HFF-Myc (cell line): ENCODE data around the gene SLC17A9.

ENCODE experiments used
- DNase-seq: peaks from one replicate; pipeline ENCODE4 v3.0.0-alpha.2; 2011; ENCODE audit warnings: low read depth; ENCODE audit errors: extremely low read depth
- H3K4me3 ChIP-seq: replicated peaks from 2 replicates; pipeline ENCODE4 v1.5.1; 2011; ENCODE audit warnings: low read depth, mild to moderate bottlenecking, control low read depth, low read length
- CTCF ChIP-seq: IDR thresholded peaks from 2 replicates; pipeline ENCODE4 v1.5.1; 2012; ENCODE audit warnings: mild to moderate bottlenecking, low read depth, low read length, control low read depth; ENCODE audit errors: missing control alignments

The SLC17A9 gene

DNA sequence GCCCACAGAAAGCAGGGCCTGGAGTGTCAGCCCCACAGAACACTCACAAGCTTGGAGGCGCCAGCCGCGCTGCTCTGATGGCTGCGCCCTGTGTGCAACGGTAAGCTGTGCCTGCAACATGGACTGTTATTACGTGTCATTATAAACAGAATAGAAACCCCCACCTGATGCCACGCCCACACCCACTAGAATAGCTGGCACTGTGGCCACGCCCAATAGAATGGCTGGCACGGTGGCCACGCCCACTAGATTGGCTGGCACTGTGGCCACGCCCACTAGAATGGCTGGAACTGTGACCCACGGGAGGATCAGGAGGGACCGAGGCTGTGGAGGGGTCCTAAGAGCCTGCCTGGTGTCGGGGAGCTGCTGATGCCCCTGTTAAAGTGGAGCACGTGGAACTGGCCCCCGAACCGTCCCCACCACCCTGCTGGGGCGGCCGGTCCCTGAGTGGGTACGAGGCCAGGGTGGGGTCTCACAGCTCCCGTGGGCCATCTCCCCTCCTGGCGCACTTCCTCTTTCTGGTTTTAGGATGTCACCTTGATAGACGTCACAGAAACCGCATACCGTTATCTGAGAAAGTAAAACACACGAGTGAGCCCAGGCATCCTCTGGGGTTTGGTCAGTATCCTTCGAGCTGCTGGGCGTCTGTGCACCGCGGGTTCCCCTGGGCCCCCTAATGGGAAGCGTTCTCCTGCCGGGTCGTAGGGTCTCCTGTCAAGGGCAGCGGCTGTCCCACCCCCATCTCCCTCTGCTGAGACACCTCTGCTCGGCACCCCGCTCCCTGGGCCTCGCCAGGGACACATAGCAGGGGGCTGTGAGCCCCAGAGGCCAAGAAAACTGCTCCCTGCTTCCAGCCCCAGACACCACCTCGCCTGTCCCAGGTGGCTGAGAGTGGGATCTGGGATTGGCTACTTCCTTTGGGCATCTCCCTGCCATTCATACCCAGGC, 25.4 kb downstream of the SLC17A9 start:
- TF ChIP-seq CTCF: no peak
- DNase-seq: no peak
- no peak overlapping the region for H3K4me3 ChIP-seq

DNA sequence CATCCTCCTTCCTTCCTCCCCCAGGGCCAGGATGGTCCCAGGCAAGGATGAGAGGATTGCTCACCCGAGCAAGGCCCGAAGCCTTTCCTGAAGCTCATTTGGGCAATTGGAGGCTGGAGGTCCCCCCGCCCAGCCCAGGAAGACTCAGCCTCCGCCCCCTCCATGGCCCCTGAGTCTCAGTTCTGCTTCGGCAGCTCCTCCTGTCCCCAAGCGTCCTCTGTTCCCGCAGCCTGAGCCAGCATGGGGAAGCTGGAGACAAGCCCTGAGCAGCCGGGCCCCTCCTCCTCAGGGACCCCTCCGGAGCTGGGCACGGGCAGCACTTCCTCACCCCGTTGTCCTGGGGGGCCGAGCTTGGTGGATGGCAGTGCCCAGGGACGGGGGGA, 26.0 kb downstream of the SLC17A9 start:
- no peak for TF ChIP-seq CTCF
- H3K4me3 ChIP-seq: no peak overlapping the region
- no peak for DNase-seq

DNA sequence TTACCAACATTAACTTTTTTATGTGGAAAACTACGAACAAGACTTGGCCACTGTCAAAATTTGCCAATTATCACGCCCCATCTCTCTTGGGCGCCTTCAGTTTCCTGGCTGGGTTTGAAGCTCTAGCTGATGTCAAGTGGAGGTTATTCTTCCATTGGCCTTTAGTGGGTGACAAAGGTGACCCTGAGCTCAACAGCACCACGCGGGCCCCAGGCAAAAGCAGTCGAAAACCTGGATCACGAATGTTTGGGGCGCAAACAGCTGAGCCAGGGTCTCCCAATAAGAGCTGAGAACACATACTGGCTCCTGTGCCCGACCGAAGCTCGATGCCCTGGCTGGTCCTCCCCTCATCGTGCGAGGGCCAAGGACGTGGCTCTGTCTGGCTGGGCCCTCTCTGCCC, 26.8 kb downstream of the SLC17A9 start:
- H3K4me3 ChIP-seq: no peak overlapping the region
- no peak for TF ChIP-seq CTCF
- DNase-seq: no peak

DNA sequence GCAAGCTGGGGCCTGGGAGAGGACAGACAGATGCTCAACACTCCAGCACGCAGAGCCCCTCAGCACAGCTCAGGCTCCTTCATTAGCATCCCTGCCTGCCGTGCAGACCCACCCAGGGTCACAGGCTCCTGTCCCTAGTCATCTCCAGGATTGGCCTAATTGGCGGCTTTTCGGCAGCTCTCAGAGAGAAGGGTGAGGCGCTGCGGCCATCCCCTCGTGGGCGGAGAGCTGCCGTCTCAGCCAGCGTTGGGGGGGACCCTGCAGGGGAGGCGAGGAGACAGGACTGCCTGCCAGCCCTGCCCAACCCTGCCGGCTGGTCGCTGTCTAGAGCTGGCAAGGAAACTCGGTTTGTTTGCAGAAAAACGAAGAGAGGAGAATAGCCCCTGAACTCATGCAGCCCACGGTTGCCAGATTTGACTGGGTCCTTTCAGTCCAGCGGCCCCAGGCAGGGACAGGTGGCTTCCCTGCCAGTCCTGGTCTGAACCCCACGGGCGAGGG, 27.4 kb downstream of the SLC17A9 start:
- no peak for DNase-seq
- H3K4me3 ChIP-seq: no peak overlapping the region
- TF ChIP-seq CTCF: no peak

DNA sequence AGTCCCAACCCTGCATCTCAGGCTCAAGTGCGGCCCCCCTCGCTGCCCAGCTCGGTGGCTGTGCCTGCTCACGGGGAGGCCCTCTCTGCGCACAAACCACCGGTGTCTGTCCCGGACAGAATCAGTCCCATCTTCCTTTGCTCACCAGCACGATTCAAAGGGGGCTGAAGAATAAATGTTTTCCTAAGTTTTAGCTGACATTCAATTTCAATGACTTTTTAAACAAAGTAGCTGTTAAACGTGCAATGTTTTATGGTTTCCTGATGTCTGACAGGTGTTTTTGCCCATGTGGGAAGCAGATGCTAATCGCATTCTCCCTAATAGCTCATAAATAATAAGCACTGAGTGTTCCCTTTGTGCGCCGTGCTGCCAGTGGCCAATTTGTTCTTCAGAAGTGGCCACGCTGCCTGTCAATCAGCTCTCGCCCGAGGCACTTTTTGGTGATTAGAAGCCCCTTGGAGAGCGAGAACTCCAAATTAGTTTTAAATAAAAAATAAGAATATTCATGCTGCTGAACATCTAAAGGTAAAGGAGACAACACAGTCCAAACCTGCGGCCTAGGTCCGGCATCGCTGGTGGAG, 28.0 kb downstream of the SLC17A9 start:
- peak; percentile 71 for DNase-seq
- TF ChIP-seq CTCF: no peak
- H3K4me3 ChIP-seq: no peak overlapping the region

- DNase-seq: no peak
- H3K4me3 ChIP-seq: no peak overlapping the region
- TF ChIP-seq CTCF: no peak
These were observed 28.5 kb downstream of the SLC17A9 start for GRCh38 chr20:62980970-62981369.
